ENCODE measurements around the gene KLHL1. TPM values are rescaled to one million over a fixed set of nuclear protein-coding genes. Genes with fewer than 3 reads are reported as not detected.

KLHL1 gene
- total RNA-seq, 1 donor from 2014 or later, result not detected

DNA sequence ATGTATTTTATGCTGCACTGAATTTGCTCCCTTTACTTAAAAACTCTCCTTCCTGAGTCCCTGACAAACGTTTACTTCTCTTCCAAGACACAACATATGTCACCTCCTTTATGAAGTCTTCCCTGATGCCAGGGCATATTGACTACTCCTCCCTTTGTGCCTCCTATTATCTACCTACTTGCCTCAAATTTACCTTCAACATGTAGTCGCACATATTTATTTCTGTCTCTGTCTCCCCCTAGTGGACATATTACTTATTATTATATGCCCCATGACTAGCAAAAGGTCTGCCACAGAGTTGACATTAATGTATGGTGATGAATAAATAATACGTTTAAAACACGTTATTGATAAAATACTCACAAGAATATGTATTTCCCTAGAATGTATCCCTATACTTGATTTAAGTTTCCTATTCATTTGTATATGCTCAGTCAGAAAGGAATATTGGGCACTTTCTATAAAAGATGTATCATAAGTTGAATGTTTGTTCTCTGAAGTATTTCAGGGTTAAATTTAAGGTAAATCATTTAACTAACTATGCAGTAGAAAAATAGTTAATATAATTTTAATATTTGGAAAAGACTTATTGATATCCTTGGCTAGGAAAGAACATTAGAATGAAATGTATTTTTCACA lies 250.9 kb downstream of the KLHL1 start:
- peak; percentile 33 for ATAC-seq

- ATAC-seq, result no peak
Observed at GRCh38 chr13:69856331-69856730, 251.9 kb downstream of the KLHL1 start.

DNA sequence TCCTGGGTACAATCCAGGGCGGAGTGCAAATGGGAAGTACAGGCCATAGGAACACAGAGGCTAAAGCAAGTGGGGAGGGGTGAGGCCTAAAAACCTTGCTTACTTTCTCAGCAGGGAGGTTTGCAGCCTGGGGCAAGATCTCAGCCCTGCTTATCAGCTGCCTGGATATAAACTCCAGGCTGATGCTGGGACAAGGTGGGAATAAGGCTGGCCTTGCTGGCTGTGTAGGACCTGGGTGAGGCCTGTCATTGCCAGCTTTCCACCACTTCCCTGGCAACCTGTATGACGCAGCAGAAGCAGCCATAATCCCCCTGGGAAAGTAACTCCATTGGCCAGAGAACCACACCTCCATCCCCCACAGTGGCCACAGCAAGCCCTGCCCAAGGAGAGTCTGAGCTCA lies 279.7 kb downstream of the KLHL1 start:
- no peak for ATAC-seq

DNA sequence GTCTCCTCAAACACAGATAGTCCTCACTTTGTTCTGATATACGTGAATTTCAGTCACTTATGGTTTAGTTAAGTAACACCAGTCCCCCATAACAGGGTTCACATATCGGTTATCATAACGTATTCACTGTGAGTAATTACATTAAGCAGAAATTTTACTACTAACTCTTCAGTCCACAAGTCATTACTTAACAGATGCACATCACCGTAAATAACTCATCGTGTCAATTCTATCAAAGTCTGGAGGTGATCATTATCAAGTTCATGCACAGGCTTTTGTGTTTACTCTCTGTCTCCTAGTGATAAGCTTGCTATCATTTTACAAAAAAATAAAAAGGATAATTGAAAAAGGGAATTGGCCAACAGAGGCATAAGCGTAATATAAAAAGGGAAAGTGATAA lies 288.1 kb downstream of the KLHL1 start:
- no peak for ATAC-seq

DNA sequence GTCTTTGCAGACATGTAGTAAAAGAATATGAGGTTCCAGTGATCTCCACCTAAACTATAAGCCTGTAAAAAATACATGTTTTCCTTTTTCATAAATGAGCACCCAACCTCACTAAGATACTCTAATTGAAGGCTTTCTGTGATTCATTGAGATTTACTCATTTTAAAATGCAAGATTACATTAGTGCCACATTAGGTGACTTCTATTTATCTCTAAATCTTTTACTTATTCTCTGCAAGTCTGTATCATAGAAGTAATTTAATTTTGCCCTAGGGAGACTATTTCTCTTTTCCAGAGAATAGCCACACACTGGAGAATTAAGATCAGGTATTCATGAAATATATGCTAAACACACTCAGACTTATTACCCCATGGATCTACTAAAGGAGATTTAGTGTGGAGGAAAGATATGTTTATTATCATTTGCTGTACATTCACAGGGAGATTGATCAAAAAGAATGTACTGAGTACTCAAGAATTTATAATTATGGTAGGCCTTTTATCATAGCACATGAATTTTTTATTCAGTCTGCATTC lies 290.9 kb downstream of the KLHL1 start:
- no peak for ATAC-seq

GRCh38 chr13:69809152-69809551 lies 299.1 kb downstream of the KLHL1 start:
- ATAC-seq, result no peak

- ATAC-seq, result no peak
Observed at GRCh38 chr13:69796256-69796655, 312.0 kb downstream of the KLHL1 start.

DNA sequence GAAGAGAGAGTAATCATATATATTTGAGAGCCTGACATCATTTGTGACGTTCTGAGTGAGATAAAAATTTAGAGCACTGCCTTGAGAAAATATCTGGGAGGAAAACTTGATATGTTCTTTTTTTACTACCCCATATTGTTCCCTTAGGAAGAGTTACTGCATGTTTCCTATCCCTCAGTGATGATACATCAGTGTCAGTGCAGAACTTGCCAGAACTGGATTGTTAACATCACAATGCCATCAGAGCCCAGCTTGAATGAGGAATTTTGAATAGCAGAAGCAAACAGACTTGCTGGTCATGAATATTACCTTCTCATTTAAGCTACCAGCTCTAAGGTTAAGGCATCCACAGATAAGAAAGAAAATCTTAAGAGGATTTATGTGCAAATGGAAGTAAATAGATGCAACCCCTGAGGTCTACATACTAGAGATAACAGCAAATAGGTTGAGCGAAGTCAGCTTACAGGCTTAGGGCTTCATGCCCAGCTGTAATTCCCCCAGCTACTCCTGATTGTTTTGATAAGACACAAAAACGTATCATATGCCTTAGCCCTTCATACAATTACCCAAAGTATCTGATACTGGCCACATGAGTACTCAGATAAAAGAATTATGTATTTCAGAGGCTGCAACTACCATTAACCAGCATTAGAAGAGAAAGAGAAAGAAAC lies 314.3 kb downstream of the KLHL1 start:
- no peak for ATAC-seq

GRCh38 chr13:69776937-69777336 lies 331.3 kb downstream of the KLHL1 start:
- ATAC-seq, result no peak

GRCh38 chr13:69769608-69770007 lies 338.6 kb downstream of the KLHL1 start:
- ATAC-seq, result no peak

- no peak for ATAC-seq
Observed at GRCh38 chr13:69761581-69761980, 346.7 kb downstream of the KLHL1 start.

DNA sequence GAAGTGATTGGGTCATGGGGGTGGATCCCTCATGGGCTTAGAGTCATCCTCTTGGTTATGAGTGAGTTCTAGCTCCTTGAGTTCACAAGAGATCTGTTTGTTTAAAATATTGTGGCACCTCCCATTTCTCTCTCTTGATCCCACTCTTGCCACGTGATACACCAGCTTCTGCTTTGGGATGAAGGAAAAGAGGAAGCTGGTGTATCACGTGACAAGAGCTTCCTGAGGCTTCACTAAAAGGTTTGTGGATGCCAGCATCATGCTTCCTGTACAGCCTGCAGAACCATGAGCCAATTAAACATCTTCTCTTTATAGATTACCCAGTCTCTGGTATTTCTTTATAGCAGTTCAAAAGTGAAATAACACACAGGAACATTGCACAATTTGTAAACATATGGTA lies 353.2 kb downstream of the KLHL1 start:
- no peak for ATAC-seq

DNA sequence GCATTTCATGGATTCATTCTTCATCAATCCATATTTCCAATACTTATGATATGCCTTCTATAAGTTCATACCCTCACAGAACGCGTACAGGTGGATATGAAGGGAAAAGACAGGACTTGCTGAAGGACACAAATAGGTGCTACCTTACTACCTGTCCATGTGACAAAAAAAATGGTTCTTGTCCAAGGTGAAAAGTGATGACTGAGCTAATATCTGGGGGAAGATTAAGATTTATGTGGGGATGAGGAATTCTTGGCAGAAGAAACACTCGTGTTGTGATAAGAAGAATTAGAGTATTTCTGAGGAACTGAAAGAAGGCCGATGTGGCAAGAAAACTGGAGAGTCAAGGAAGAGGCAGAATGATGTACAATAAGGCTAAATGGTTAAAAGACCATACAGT lies 357.0 kb downstream of the KLHL1 start:
- ATAC-seq, result no peak

DNA sequence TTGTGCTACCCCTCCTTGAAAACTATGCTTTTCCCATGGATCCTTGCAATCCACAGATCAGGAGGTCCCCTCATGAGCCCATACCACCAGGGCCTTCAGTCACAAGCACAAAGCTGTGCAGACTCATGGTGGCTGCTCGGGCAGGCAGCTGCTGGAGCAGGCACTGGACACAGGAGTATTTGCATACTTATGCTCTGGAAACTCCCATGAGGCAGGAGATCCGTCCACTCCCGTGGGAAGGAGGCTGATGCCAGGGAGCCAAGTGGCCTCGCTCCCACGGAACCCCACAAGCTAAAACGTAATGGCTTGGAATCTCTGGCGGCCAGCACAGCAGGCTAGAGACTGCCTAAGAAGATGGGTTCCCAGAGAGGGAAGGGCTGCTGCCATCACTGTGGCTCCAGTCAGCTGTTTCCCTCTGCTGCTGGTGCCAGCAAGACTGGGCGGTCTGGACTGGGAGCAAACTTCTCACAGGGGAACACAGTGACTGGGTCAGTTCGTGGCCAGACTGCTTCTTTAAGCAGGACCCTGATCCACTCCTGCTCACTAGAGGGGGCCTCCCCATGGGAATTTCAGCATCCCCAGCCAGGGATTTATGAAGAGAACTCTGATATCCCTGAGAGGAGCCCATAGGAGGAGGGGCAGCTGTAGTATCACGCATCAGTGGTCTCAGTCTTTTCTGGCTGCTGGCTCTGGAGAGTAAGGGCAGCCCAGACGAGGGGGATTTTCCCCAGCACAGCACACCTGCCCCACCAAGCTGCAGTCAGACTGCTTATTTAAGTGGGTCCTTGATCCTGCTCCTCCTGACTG lies 370.9 kb downstream of the KLHL1 start:
- no peak for ATAC-seq

GRCh38 chr13:69721631-69722030 lies 386.6 kb downstream of the KLHL1 start:
- no peak for ATAC-seq

DNA sequence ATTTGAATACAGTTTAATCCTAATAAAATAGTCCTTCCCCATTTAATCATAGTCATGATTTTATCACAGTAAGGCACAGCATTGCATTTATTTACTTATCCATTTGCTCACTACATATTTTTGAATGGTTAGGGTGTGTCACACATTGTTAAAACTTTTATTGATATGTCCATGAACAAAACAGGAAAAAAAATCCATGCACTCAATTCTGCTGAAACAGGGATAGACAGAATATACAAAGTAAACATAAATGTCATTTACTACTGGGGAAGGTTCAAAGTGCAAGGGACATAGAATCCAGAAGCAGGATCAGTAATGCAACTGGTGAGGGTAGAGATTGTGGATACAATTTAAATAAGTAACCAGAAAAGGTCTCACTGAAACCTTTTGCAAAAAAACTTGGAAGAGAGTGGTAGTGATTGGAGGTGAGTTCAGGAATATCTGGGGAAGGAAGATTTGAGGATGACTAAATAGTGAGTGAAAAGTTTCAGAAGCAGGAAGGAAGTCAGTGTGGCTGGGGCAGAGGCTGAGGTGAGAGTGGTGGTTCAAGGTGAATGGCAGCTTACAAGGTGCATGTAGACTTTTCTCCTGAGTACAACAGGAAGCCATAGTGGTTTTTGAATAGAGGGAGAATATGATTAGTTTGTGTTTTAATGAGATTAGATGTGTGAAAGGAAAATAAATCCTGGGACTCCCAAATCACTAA lies 387.8 kb downstream of the KLHL1 start:
- ATAC-seq, result no peak

DNA sequence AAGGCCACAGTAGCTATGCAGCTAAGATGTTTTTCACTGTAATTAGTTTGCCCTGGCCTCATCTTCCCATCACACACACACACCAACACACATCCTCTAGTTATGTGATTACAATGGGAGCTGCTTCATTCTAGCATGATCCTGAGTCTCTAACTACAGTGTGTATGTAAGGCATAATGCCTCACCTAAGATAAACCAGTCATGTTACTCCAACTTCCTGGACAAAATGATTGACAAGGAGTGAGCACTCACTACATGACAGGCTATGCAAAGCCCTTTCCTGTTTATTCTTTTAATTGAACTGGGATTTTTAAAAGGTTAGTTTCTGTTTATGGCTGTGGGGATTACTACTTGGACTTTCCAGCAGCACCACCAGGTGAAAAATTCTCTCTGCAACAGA lies 401.4 kb downstream of the KLHL1 start:
- ATAC-seq, result no peak

DNA sequence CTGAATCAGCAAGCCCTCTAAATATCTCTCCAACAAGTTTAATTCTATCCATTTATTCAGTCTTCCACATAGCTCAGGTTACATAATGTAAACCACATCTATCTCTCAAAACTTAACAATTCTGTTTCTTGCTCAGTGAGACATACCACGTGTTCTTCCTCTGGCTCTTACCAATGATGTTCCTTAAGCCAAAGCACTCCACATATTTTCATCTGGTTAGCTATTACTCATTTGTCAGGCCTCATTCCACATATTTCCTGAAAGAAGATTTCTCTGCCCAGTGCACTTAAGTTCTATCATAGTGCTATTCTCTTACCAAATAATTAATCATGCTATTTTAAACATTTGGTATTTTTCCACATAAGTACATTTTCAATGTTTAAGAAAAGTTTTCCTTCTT lies 403.9 kb downstream of the KLHL1 start:
- no peak for ATAC-seq

DNA sequence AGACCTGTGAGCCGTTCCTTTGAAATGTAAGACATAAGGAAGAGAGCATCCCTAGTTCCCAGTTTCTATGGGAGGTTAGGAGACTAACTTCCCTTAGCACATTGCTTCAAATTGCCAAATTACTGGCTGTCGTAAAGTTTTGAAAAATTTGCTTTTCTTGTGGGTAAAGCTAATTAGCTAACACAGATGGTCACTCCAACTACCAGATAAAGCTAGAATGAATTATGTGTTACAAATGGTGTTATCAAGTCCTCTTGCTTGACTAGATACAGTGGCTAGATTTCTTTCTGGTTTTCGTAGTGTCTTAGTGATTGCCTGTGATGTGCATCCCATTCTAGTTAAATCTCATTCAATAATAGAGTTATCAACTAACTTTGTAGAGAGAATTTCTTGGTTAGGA lies 417.3 kb downstream of the KLHL1 start:
- no peak for ATAC-seq

DNA sequence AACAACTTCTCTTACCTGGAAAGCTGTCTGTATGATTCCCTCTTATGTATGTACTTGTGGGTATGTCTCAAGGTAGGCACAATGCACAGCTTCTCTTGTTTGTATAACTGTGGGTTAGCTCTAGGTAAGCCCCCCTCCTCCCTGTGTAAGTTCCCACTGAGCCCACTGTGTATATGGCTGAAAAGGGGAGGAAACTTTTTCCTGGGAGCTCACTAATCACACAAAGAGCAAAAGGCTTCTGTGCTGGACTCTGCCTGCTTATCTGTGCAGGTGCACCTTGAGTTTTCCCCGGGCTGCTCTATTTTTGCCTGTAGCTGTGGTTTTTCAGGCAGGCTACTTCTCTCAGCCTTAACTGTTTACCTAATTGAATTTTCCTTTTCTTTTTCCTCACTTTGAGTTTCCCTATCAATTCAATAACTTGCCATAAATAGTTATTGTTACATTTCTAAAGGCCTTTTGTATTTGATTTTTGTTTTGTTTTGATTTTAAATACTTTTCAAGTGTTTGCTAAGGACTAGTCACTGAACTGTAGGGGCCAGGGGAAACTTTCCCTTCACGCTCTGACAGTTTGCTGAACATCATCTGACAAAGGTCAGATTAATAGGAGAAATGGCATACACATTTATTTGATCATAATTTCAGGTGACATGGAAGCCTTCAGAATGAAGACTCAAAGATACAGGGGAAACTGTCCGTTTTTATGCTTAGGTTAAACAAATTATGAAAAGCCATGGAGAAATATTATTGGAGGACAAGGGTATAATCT lies 424.1 kb downstream of the KLHL1 start:
- ATAC-seq, result no peak

DNA sequence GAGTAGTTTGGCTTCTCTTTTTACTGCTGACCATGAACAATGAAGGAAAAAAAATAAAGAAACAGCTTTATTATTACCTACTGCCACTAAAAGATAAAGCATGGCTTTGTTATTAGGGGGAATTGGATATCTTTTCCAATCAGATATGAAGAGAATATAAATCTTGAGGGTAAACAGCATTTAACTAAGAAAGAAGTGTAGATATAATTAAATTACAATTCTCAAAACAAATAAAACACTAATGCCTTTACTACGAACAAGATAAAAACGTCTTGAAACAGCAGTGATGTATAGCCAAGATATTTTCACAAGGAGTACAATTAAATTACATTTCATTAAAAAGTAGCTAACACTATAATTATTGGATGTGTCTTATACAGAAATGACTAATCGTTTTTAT lies 426.5 kb downstream of the KLHL1 start:
- no peak for ATAC-seq

- ATAC-seq, result no peak
Observed at GRCh38 chr13:69677343-69677742, 430.9 kb downstream of the KLHL1 start.

Measured in esophagus mucosa (tissue), 1 donor.